Measurements from ENCODE around the gene E2F2. TPM values are rescaled to one million over a fixed set of nuclear protein-coding genes. Genes with fewer than 3 reads are reported as not detected.

E2F2 gene
- polyA plus RNA-seq, 1 donor = 2.8 TPM

- Histone ChIP-seq H3K27me3 (ENCODE audit: control insufficient read depth, insufficient read depth, low read length) (no peaks in the 10 kb centered on the region), H3K4me3 (ENCODE audit: low read length) (no peak overlapping the region), H3K36me3 (ENCODE audit: control insufficient read depth, insufficient read depth, low read length) (peaks cover 4% of the 10 kb centered on the region), H3K9me3 (ENCODE audit: control insufficient read depth, low read depth, low read length) (no peaks in the 10 kb centered on the region), H3K27ac (ENCODE audit: low read length) (peak overlapping the region; percentile 94), H3K4me1 (ENCODE audit: control insufficient read depth, insufficient read depth, low read length) (peaks cover 42% of the 10 kb centered on the region)
- DNase-seq = peak; percentile 96
- 0% methylated on average over 1 of the region's 19 CpGs for WGBS (ENCODE audit: insufficient coverage, low lambda C conversion rate)
These were observed 31.3 kb upstream of the E2F2 start for GRCh38 chr1:23562137-23562876.

DNA sequence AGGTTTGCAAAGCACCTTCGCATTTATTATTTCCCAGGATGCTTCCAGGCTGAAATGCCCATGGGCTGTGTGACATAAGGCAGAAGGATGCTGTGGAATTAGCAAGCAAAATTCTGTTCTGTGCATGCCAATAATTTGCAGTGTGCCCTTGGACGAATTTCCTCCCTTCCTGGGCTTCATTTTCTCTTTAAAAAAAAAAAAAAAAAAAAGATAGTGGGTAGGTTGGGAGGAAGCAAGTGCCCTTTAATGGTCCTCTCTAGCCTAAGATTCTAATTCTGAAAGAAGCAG lies 30.7 kb upstream of the E2F2 start:
- DNase-seq = no peak
- Histone ChIP-seq H3K36me3 (ENCODE audit: control insufficient read depth, insufficient read depth, low read length) (peaks cover 4% of the 10 kb centered on the region), H3K9me3 (ENCODE audit: control insufficient read depth, low read depth, low read length) (no peaks in the 10 kb centered on the region), H3K27ac (ENCODE audit: low read length) (peak overlapping the region; percentile 94), H3K4me3 (ENCODE audit: low read length) (no peak overlapping the region), H3K27me3 (ENCODE audit: control insufficient read depth, insufficient read depth, low read length) (no peaks in the 10 kb centered on the region), H3K4me1 (ENCODE audit: control insufficient read depth, insufficient read depth, low read length) (peaks cover 48% of the 10 kb centered on the region)
- WGBS (ENCODE audit: insufficient coverage, low lambda C conversion rate) = no CpG with 5 or more reads among the region's 2 CpGs

DNA sequence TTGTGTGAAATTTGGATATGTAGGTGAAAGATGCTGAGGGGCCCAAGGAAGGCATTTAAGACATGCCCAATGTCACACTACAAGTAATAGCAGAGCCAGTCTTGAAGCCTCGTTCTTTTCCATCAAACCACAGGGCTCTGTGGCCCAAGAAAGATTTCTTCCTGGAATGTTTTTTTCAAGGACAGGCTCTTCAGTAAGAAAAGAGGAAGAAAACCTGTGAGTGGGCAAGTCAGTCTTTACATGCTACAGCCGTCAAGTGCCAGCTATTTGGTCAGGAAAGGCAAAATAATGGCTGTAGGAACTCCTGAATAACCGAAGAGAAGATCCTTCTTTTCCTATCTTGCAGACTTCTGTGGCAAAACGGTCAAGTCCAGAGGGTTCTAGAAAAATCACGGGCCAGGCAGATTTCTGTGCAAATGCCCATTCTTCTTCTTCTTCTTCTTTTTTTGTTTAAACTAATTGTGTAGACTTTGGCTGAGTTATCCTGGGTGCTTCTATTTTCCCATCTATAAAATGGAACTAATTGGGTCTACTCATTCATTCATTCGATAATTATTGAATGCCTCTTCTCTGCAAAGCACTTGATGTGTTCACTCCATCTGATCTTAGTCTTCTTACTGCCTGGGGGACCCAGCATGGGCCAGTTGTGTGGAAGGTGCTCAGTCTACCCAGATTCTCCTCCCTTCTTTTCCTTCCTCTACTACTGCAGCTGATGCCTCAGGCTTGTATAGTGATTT lies 30.2 kb upstream of the E2F2 start:
- 60% methylated on average over 2 of the region's 6 CpGs for WGBS (ENCODE audit: insufficient coverage, low lambda C conversion rate)
- Histone ChIP-seq H3K27ac (ENCODE audit: low read length) (peak overlapping the region; percentile 94), H3K4me3 (ENCODE audit: low read length) (no peak overlapping the region)

DNA sequence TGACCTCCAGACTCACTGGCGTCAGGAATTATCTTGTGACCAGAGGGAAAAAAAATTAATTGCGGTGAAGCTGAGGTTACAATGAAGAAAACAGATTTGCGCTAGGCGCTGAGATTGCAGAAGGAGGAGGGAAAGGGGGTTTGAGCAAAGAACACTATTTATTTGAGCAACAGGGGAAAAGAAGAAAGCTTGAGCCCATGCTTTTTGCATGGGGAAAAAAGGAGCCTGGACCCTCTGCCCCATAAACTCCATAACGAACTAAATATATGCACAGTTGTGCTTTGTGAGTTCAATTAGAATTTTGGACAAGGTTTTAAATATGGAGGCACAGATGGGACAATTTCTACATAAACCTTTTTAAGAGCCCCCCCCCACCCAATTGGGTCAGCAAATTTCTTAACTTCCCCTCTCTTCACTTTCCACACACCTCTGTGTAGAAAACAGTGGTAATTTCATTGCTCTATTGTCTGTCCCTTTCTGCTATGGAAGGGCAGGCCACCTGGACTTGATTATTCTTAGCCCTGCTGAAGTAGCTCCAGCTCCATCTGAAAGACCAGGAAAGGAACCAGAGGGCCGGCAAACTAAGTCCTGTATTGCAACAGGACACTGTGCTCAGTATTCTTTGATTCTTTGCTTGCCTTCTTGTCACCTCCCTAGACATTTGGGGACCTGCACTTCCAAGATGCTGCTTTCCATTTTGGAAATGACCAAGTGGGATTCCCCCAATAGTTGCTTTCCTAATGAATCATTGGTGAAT lies 29.1 kb upstream of the E2F2 start:
- DNase-seq = no peak
- Histone ChIP-seq H3K4me1 (ENCODE audit: control insufficient read depth, insufficient read depth, low read length) (peaks cover 64% of the 10 kb centered on the region), H3K9me3 (ENCODE audit: control insufficient read depth, low read depth, low read length) (no peaks in the 10 kb centered on the region), H3K27me3 (ENCODE audit: control insufficient read depth, insufficient read depth, low read length) (no peaks in the 10 kb centered on the region), H3K36me3 (ENCODE audit: control insufficient read depth, insufficient read depth, low read length) (peaks cover 4% of the 10 kb centered on the region), H3K27ac (ENCODE audit: low read length) (peak overlapping the region; percentile 94), H3K4me3 (ENCODE audit: low read length) (peak overlapping the region; percentile 88)
- 0% methylated on average over 1 of the region's 6 CpGs for WGBS (ENCODE audit: insufficient coverage, low lambda C conversion rate)

More for the DNA sequence above, 30.2 kb upstream of the E2F2 start:
- no peak for DNase-seq
- no peaks in the 10 kb centered on the region for H3K27me3 ChIP-seq (ENCODE audit: control insufficient read depth, insufficient read depth, low read length)
- peaks cover 4% of the 10 kb centered on the region for H3K36me3 ChIP-seq (ENCODE audit: control insufficient read depth, insufficient read depth, low read length)
- H3K4me1 ChIP-seq (ENCODE audit: control insufficient read depth, insufficient read depth, low read length) = peaks cover 53% of the 10 kb centered on the region
- no peaks in the 10 kb centered on the region for H3K9me3 ChIP-seq (ENCODE audit: control insufficient read depth, low read depth, low read length)

GRCh38 chr1:23559136-23559984 lies 28.3 kb upstream of the E2F2 start, which contains the start of gene ID3:
Gene ID3 (minus strand): TSS chr1:23559501. CDS start chr1:23559426, 75 bp downstream.
- peak within 1 kb of the TSS; percentile 94 for H3K27ac ChIP-seq (ENCODE audit: low read length)
- no peaks in the 10 kb centered on the region for H3K27me3 ChIP-seq (ENCODE audit: control insufficient read depth, insufficient read depth, low read length)
- no peaks in the 10 kb centered on the region for H3K9me3 ChIP-seq (ENCODE audit: control insufficient read depth, low read depth, low read length)
- peak; percentile 96 to 98 for DNase-seq
- peaks cover 63% of the 10 kb centered on the region for H3K4me1 ChIP-seq (ENCODE audit: control insufficient read depth, insufficient read depth, low read length)
- H3K4me3 ChIP-seq (ENCODE audit: low read length) = peak within 1 kb of the TSS; percentile 88
- WGBS (ENCODE audit: insufficient coverage, low lambda C conversion rate) = 0% methylated on average over 2 of the region's 57 CpGs
- H3K36me3 ChIP-seq (ENCODE audit: control insufficient read depth, insufficient read depth, low read length) = peaks cover 4% of the 10 kb centered on the region

GRCh38 chr1:23558872-23559135 lies 27.8 kb upstream of the E2F2 start:
- Histone ChIP-seq H3K9me3 (ENCODE audit: control insufficient read depth, low read depth, low read length) (no peaks in the 10 kb centered on the region), H3K27ac (ENCODE audit: low read length) (peak overlapping the region; percentile 94), H3K4me3 (ENCODE audit: low read length) (peak overlapping the region; percentile 88), H3K4me1 (ENCODE audit: control insufficient read depth, insufficient read depth, low read length) (peaks cover 65% of the 10 kb centered on the region), H3K27me3 (ENCODE audit: control insufficient read depth, insufficient read depth, low read length) (no peaks in the 10 kb centered on the region), H3K36me3 (ENCODE audit: control insufficient read depth, insufficient read depth, low read length) (peaks cover 4% of the 10 kb centered on the region)
- DNase-seq = no peak
- WGBS (ENCODE audit: insufficient coverage, low lambda C conversion rate) = no CpG with 5 or more reads among the region's 14 CpGs

DNA sequence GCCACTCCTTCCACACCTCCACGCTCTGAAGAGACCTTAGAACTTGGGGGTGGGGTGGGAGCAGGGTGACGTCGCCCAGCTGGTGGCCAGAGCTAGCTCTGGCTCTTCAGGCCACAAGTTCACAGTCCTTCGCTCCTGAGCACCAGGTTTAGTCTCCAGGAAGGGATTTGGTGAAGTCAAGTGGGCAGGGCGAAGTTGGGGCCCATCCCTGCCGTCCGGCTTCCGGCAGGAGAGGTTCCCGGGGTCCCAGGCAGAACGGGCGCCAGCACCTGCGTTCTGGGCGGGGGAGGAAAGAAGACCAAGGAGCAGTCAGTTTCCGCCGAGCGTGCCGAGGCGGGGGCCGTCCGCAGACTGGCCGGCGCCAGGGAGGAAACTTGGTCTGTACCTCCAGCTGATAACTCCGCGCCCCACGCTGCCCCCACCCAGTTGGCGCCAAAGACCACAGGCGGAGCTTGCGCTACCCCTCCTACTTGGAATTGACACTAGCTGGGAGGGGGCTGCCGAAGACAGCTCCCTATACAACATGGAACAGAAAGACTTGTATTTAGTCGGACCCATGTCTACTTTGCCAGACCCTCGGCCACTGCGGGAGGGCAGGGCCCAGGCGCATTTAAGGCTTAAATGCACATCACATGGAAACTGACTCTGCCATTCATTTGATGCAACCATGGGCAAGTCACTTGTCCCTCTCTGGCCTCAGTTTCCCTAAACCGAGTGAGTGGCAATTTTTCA lies 27.3 kb upstream of the E2F2 start:
- H3K36me3 ChIP-seq (ENCODE audit: control insufficient read depth, insufficient read depth, low read length) = peaks cover 4% of the 10 kb centered on the region
- no peaks in the 10 kb centered on the region for H3K9me3 ChIP-seq (ENCODE audit: control insufficient read depth, low read depth, low read length)
- no peaks in the 10 kb centered on the region for H3K27me3 ChIP-seq (ENCODE audit: control insufficient read depth, insufficient read depth, low read length)
- H3K4me3 ChIP-seq (ENCODE audit: low read length) = peak overlapping the region; percentile 88
- WGBS (ENCODE audit: insufficient coverage, low lambda C conversion rate) = no CpG with 5 or more reads among the region's 34 CpGs
- H3K27ac ChIP-seq (ENCODE audit: low read length) = peak overlapping the region; percentile 94
- peak; percentile 85 to 91 for DNase-seq
- peaks cover 65% of the 10 kb centered on the region for H3K4me1 ChIP-seq (ENCODE audit: control insufficient read depth, insufficient read depth, low read length)

- Histone ChIP-seq H3K27ac (ENCODE audit: low read length) (peak overlapping the region; percentile 94), H3K9me3 (ENCODE audit: control insufficient read depth, low read depth, low read length) (no peaks in the 10 kb centered on the region), H3K27me3 (ENCODE audit: control insufficient read depth, insufficient read depth, low read length) (no peaks in the 10 kb centered on the region), H3K4me3 (ENCODE audit: low read length) (peak overlapping the region; percentile 88), H3K4me1 (ENCODE audit: control insufficient read depth, insufficient read depth, low read length) (peaks cover 60% of the 10 kb centered on the region), H3K36me3 (ENCODE audit: control insufficient read depth, insufficient read depth, low read length) (peaks cover 4% of the 10 kb centered on the region)
- no peak for DNase-seq
- 0% methylated on average over 1 of the region's 8 CpGs for WGBS (ENCODE audit: insufficient coverage, low lambda C conversion rate)
These were observed 26.6 kb upstream of the E2F2 start for GRCh38 chr1:23557471-23558124.
